ENCODE data around the gene PRKN. TPM values are rescaled to one million over a fixed set of nuclear protein-coding genes. Genes with fewer than 3 reads are reported as not detected.

PRKN gene
- total RNA-seq, 1 experiment from 2014 or later: 2.0 TPM

GRCh38 chr6:162622572-162622971 lies 105.0 kb downstream of the PRKN start:
- no peak overlapping the region for H3K14ac ChIP-seq (ENCODE audit: insufficient read depth, low read length)
- H3K4me1 ChIP-seq (ENCODE audit: insufficient read depth, low read length): peaks cover 5% of the 10 kb centered on the region; the same call in 1 of the 2 replicates
- no peak overlapping the region for H3K27ac ChIP-seq (ENCODE audit: insufficient read length, low read depth, low read length)
- no peaks in the 10 kb centered on the region for H4K20me1 ChIP-seq (ENCODE audit: control insufficient read depth, insufficient read depth, insufficient read length)
- H2AFZ ChIP-seq (ENCODE audit: low read length): no peak overlapping the region
- no peaks in the 10 kb centered on the region for H3K27me3 ChIP-seq (ENCODE audit: insufficient read depth, low read length)
- H2BK15ac ChIP-seq (ENCODE audit: low read depth, low read length): no peak overlapping the region
- Mint-ChIP-seq H3K4me1 (peaks cover 37 to 39% of the 10 kb centered on the region in 2 experiments), H3K4me3 (no peak overlapping the region), H3K9me3 (no peaks in the 10 kb centered on the region; a peak in 1 of 5 replicates), H3K36me3 (ENCODE audit: insufficient read depth in 1 of 3, low read depth in 3 of 3) (peaks cover 0 to 3% (median 0%) of the 10 kb centered on the region in 3 experiments; a peak in 2 of 7 replicates), H3K27me3 (ENCODE audit: low read depth) (peaks cover 2% of the 10 kb centered on the region; the same call in 1 of the 2 replicates), H3K27ac (peak overlapping the region in 1 of 3 experiments; percentile 72; a peak in 1 of 7 replicates)
- no peak overlapping the region for H3K4me2 ChIP-seq (ENCODE audit: insufficient read depth, insufficient read length, low read length)
- no peak overlapping the region for H3K56ac ChIP-seq (ENCODE audit: insufficient read length, low read depth, low read length)
- H2BK20ac ChIP-seq (ENCODE audit: low read depth, low read length, poor library complexity, severe bottlenecking): no peak overlapping the region
- no peak overlapping the region for H3T11ph ChIP-seq (ENCODE audit: low read length)
- H3K79me2 ChIP-seq (ENCODE audit: insufficient read depth, low read length): no peaks in the 10 kb centered on the region
- H2AK5ac ChIP-seq (ENCODE audit: insufficient read length, low read length): no peak overlapping the region
- no peak for DNase-seq
- H3K9me3 ChIP-seq (ENCODE audit: control insufficient read depth, low read depth, low read length): no peaks in the 10 kb centered on the region
- no peak overlapping the region for H3K4ac ChIP-seq (ENCODE audit: low read depth, low read length)
- no peaks in the 10 kb centered on the region for H3K79me1 ChIP-seq (ENCODE audit: insufficient read depth, low read depth, low read length, poor library complexity, severe bottlenecking)
- H4K8ac ChIP-seq (replicated peaks; ENCODE audit: insufficient read length, low read depth, low read length): no peak overlapping the region
- H3K23me2 ChIP-seq (ENCODE audit: insufficient read length, low read depth, low read length, poor library complexity, severe bottlenecking): no peaks in the 10 kb centered on the region
- TF ChIP-seq CTCF (conservative IDR thresholded peaks at IDR 0.05): no peak
- no peak overlapping the region for H3K23ac ChIP-seq (ENCODE audit: insufficient read length, low read depth, low read length)
- no peak overlapping the region for H3K18ac ChIP-seq (ENCODE audit: insufficient read length, low read depth, low read length)
- H4K5ac ChIP-seq (ENCODE audit: insufficient read length, low read depth, low read length): no peak overlapping the region
- H2BK12ac ChIP-seq (ENCODE audit: insufficient read length, low read depth, low read length): no peak overlapping the region
- H2BK5ac ChIP-seq (ENCODE audit: insufficient read length, low read length): no peak overlapping the region
- no CpG with 5 or more reads among the region's 5 CpGs for WGBS (ENCODE audit: extremely low coverage, insufficient read length, low lambda C conversion rate)
- no peak overlapping the region for H3K9ac ChIP-seq (ENCODE audit: extremely low read depth, insufficient read length, low read length)
- H2BK120ac ChIP-seq (ENCODE audit: low read depth, low read length, poor library complexity, severe bottlenecking): no peak overlapping the region
- H4K91ac ChIP-seq (ENCODE audit: insufficient read length, low read depth, low read length): no peak overlapping the region
